H9 (cell line): Measurements from ENCODE around the gene CTAGE4. TPM values are rescaled to one million over a fixed set of nuclear protein-coding genes. Genes with fewer than 3 reads are reported as not detected.
"Not testable (repeated sequence)": the region's sequence is repeated elsewhere in the genome, so short reads cannot be mapped to it uniquely, and the experiment has no call there.

Source experiments
- DNase-seq: peaks from one replicate; pipeline ENCODE4 v3.0.0-alpha.2; 2017
- H2AFZ ChIP-seq: one replicate; pipeline ENCODE4 v1.6.1; 2013; ENCODE audit warnings: mild to moderate bottlenecking, low read length, control low read depth, moderate library complexity
- H2AK5ac ChIP-seq: 2 replicates; pipeline ENCODE4 v1.6.1; 2013; ENCODE audit warnings: low read length, control low read depth, mixed read lengths; ENCODE audit not compliant: insufficient read length
- H2BK120ac ChIP-seq: one replicate; pipeline ENCODE4 v1.6.1; 2013; ENCODE audit warnings: low read depth, mild to moderate bottlenecking, low read length, control low read depth, inconsistent platforms; ENCODE audit not compliant: poor library complexity, severe bottlenecking
- H2BK12ac ChIP-seq: 2 replicates; pipeline ENCODE4 v1.6.1; 2013; ENCODE audit warnings: low read length, control low read depth, mixed read lengths, low read depth; ENCODE audit not compliant: insufficient read length
- H2BK15ac ChIP-seq: 2 replicates; pipeline ENCODE4 v1.6.1; 2013; ENCODE audit warnings: low read depth, low read length, control low read depth
- H2BK20ac ChIP-seq: one replicate; pipeline ENCODE4 v1.6.1; 2013; ENCODE audit warnings: low read depth, mild to moderate bottlenecking, low read length, control low read depth, inconsistent platforms; ENCODE audit not compliant: poor library complexity, severe bottlenecking
- H2BK5ac ChIP-seq: 2 replicates; pipeline ENCODE4 v1.6.1; 2013; ENCODE audit warnings: low read length, control low read depth, mixed read lengths; ENCODE audit not compliant: insufficient read length
- H3K14ac ChIP-seq: 2 replicates; pipeline ENCODE4 v1.6.1; 2013; ENCODE audit warnings: low read length, control low read depth; ENCODE audit not compliant: insufficient read depth
- H3K18ac ChIP-seq: 2 replicates; pipeline ENCODE4 v1.6.1; 2013; ENCODE audit warnings: low read depth, mild to moderate bottlenecking, mixed read lengths, low read length, control low read depth; ENCODE audit not compliant: insufficient read length
- H3K23ac ChIP-seq: 2 replicates; pipeline ENCODE4 v1.6.1; 2013; ENCODE audit warnings: low read length, control low read depth, mixed read lengths, low read depth; ENCODE audit not compliant: insufficient read length
- H3K23me2 ChIP-seq: 2 replicates; pipeline ENCODE4 v1.6.1; 2013; ENCODE audit warnings: low read depth, mild to moderate bottlenecking, mixed read lengths, low read length, control low read depth; ENCODE audit not compliant: insufficient read length, poor library complexity, severe bottlenecking
- H3K27ac ChIP-seq: 2 replicates; pipeline ENCODE4 v1.5.1; 2013; ENCODE audit warnings: low read length, control low read depth, mixed read lengths, low read depth; ENCODE audit not compliant: insufficient read length
- H3K27me3 ChIP-seq: 2 replicates; pipeline ENCODE4 v1.6.1; 2013; ENCODE audit warnings: low read length, control low read depth, inconsistent platforms; ENCODE audit not compliant: insufficient read depth
- H3K4ac ChIP-seq: 2 replicates; pipeline ENCODE4 v1.6.1; 2013; ENCODE audit warnings: low read depth, mild to moderate bottlenecking, control low read depth, inconsistent platforms, low read length, moderate library complexity
- H3K4me1 ChIP-seq: 2 replicates; pipeline ENCODE4 v1.6.1; 2013; ENCODE audit warnings: low read length, control low read depth, inconsistent platforms; ENCODE audit not compliant: insufficient read depth
- H3K4me2 ChIP-seq: 2 replicates; pipeline ENCODE4 v1.6.1; 2013; ENCODE audit warnings: low read length, control low read depth, mixed read lengths; ENCODE audit not compliant: insufficient read length, insufficient read depth
- H3K56ac ChIP-seq: 2 replicates; pipeline ENCODE4 v1.6.1; 2013; ENCODE audit warnings: low read depth, mild to moderate bottlenecking, mixed read lengths, low read length, control low read depth; ENCODE audit not compliant: insufficient read length
- H3K79me1 ChIP-seq: 2 replicates; pipeline ENCODE4 v1.6.1; 2013; ENCODE audit warnings: low read depth, mild to moderate bottlenecking, moderate library complexity, low read length, control low read depth, inconsistent platforms; ENCODE audit not compliant: insufficient read depth, poor library complexity, severe bottlenecking
- H3K79me2 ChIP-seq: 2 replicates; pipeline ENCODE4 v1.6.1; 2013; ENCODE audit warnings: low read length, control low read depth, inconsistent platforms; ENCODE audit not compliant: insufficient read depth
- H3K9ac ChIP-seq: 2 replicates; pipeline ENCODE4 v1.6.1; 2013; ENCODE audit warnings: low read length, control low read depth, mixed read lengths; ENCODE audit not compliant: insufficient read length; ENCODE audit errors: extremely low read depth
- H3K9me3 ChIP-seq: one replicate; pipeline ENCODE4 v1.6.1; 2013; ENCODE audit warnings: low read depth, low read length, inconsistent platforms; ENCODE audit not compliant: control insufficient read depth
- H3T11ph ChIP-seq: one replicate; pipeline ENCODE4 v1.6.1; 2013; ENCODE audit warnings: mild to moderate bottlenecking, low read length, control low read depth, inconsistent platforms
- H4K20me1 ChIP-seq: one replicate; pipeline ENCODE4 v1.6.1; 2013; ENCODE audit not compliant: control insufficient read depth, insufficient read length, insufficient read depth
- H4K5ac ChIP-seq: 2 replicates; pipeline ENCODE4 v1.6.1; 2013; ENCODE audit warnings: low read depth, mild to moderate bottlenecking, mixed read lengths, low read length, control low read depth; ENCODE audit not compliant: insufficient read length
- H4K8ac ChIP-seq: replicated peaks from 2 replicates; pipeline ENCODE4 v1.6.1; 2013; ENCODE audit warnings: low read length, control low read depth, mixed read lengths, low read depth; ENCODE audit not compliant: insufficient read length
- H4K91ac ChIP-seq: 2 replicates; pipeline ENCODE4 v1.6.1; 2013; ENCODE audit warnings: low read depth, mild to moderate bottlenecking, moderate library complexity, mixed read lengths, low read length, control low read depth; ENCODE audit not compliant: insufficient read length
- H3K27ac Mint-ChIP-seq, 3 experiments: 2 replicates in 2 of 3; 3 replicates in 1 of 3; pipeline ENCODE4 v1.8.0; 2020 to 2021; ENCODE audit warnings: mixed read lengths in 3 of 3, mild to moderate bottlenecking in 1 of 3, moderate library complexity in 1 of 3
- H3K27me3 Mint-ChIP-seq: 2 replicates; pipeline ENCODE4 v1.8.0; 2021; ENCODE audit warnings: low read depth, mild to moderate bottlenecking, moderate library complexity, mixed read lengths
- H3K36me3 Mint-ChIP-seq, 3 experiments: 2 replicates in 2 of 3; 3 replicates in 1 of 3; pipeline ENCODE4 v1.8.0; 2020 to 2021; ENCODE audit warnings: low read depth in 3 of 3, mixed read lengths in 3 of 3; ENCODE audit not compliant: insufficient read depth in 1 of 3
- H3K4me1 Mint-ChIP-seq, 2 experiments: 2 replicates each; pipeline ENCODE4 v1.8.0; 2020; ENCODE audit warnings: mixed read lengths in 2 of 2
- H3K4me3 Mint-ChIP-seq, 2 experiments: 2 replicates in 1 of 2; 3 replicates in 1 of 2; pipeline ENCODE4 v1.8.0; 2020 to 2021; ENCODE audit warnings: mild to moderate bottlenecking in 2 of 2, mixed read lengths in 2 of 2, moderate library complexity in 1 of 2
- H3K9me3 Mint-ChIP-seq, 2 experiments: 2 replicates in 1 of 2; 3 replicates in 1 of 2; pipeline ENCODE4 v1.8.0; 2020; ENCODE audit warnings: mild to moderate bottlenecking in 2 of 2, mixed read lengths in 2 of 2, moderate library complexity in 1 of 2
- WGBS: extraction: QIAGEN DNeasy Blood & Tissue Kit; methylation state at CpG from one replicate; pipeline ENCODE4 v1.1.7; 2013; ENCODE audit warnings: missing lambda C conversion rate, low lambda C conversion rate, mixed read lengths; ENCODE audit not compliant: insufficient read length; ENCODE audit errors: extremely low coverage; 5-methylcytosine and 5-hydroxymethylcytosine counted together
- total RNA-seq: library from RNA; stranded (reverse); gene quantifications from 2 replicates; pipeline ENCODE4 v1.2.1, GENCODE V29; 2021

The CTAGE4 gene
- total RNA-seq, 1 experiment from 2014 or later: 6.2 TPM

DNA sequence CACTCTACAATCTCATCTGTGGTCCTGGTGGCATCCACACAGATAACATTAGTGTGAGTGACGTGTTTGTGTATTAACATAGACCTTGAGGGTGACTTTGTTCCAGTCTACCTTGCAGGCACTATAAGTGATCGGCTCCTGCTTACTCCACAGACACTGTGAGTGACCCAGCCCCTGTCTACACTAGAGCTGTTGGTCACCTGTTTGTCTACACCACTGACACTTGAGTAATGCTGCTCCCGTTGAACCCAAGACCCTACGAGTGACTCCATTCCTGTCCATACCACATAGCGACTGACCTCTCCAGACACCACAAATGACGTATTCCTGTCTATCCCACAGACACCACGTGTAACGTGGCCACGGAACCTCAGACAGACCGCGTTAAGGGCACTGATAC lies 10.5 kb downstream of the CTAGE4 start:
- H3K9me3 Mint-ChIP-seq, H2BK120ac ChIP-seq, H3K27ac ChIP-seq, H3K18ac ChIP-seq, H2BK20ac ChIP-seq, H3K79me1 ChIP-seq, H3K27ac Mint-ChIP-seq, H4K5ac ChIP-seq, DNase-seq, H4K20me1 ChIP-seq, H3K9ac ChIP-seq, H3K4me1 Mint-ChIP-seq, H3K27me3 Mint-ChIP-seq, H3K4me1 ChIP-seq, H4K8ac ChIP-seq, H4K91ac ChIP-seq, H3K9me3 ChIP-seq, H2AFZ ChIP-seq, H3K36me3 Mint-ChIP-seq, H2BK5ac ChIP-seq, H3K56ac ChIP-seq, H3K4ac ChIP-seq, H3K14ac ChIP-seq, H3K23me2 ChIP-seq, H3K4me2 ChIP-seq, H2AK5ac ChIP-seq, H2BK12ac ChIP-seq, H3K4me3 Mint-ChIP-seq, H3K23ac ChIP-seq, H3K79me2 ChIP-seq, H3K27me3 ChIP-seq, H3T11ph ChIP-seq, H2BK15ac ChIP-seq: not testable (repeated sequence)
- WGBS: no CpG with 5 or more reads among the region's 11 CpGs

DNA sequence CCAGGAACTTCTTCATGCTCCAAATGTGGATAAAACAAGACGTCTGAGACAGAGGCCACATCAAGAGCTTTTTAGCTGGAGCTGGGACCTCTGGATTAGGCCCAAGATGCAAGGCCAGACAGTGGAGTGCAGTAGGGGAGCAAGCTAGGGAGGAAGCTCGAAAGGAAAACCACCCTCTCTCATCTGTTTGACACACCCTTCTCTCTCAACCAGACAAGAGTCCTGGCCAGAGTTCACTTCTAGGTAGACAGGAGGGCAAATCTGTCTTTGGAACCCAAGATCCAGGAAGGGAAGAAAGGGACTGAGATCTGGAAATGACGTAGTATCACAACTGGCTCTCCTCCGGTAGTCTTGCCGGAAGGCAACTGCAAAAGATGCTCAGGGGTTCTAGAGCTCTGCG lies 11.2 kb downstream of the CTAGE4 start:
- H3K79me2 ChIP-seq, H4K91ac ChIP-seq, H3K9me3 ChIP-seq, H3K27me3 ChIP-seq, H2BK5ac ChIP-seq, H2AFZ ChIP-seq, H3K4me3 Mint-ChIP-seq, H3K14ac ChIP-seq, H3K36me3 Mint-ChIP-seq, H3K18ac ChIP-seq, H3K4ac ChIP-seq, H2BK20ac ChIP-seq, H3K27me3 Mint-ChIP-seq, H3K27ac ChIP-seq, H3K79me1 ChIP-seq, H2AK5ac ChIP-seq, DNase-seq, H3K4me1 ChIP-seq, H3K9me3 Mint-ChIP-seq, H3K9ac ChIP-seq, H3T11ph ChIP-seq, H3K27ac Mint-ChIP-seq, H3K23me2 ChIP-seq, H3K4me1 Mint-ChIP-seq, H2BK12ac ChIP-seq, H3K23ac ChIP-seq, H4K8ac ChIP-seq, H3K56ac ChIP-seq, H2BK120ac ChIP-seq, H4K5ac ChIP-seq, H2BK15ac ChIP-seq, H4K20me1 ChIP-seq, H3K4me2 ChIP-seq: not testable (repeated sequence)
- no CpG with 5 or more reads among the region's 6 CpGs for WGBS
